GM15510 (cell line): Measurements from ENCODE around the gene CYB5R3.

Experiments used
- POLR2A ChIP-seq: IDR thresholded peaks from 3 replicates; pipeline ENCODE4 v1.6.1; 2011; ENCODE audit warnings: borderline replicate concordance; ENCODE audit not compliant: insufficient read length; ENCODE audit errors: extremely low read depth

The CYB5R3 gene

GRCh38 chr22:42608823-42609361 is 40.3 kb downstream of the CYB5R3 start:
- no peak for TF ChIP-seq POLR2A

GRCh38 chr22:42608136-42608822 is 40.9 kb downstream of the CYB5R3 start:
- no peak for TF ChIP-seq POLR2A

GRCh38 chr22:42604403-42604802 is 44.8 kb downstream of the CYB5R3 start:
- no peak for TF ChIP-seq POLR2A

GRCh38 chr22:42603427-42603826 is 45.8 kb downstream of the CYB5R3 start:
- TF ChIP-seq POLR2A = no peak

- TF ChIP-seq POLR2A = no peak
Observed at GRCh38 chr22:42602470-42602869, 46.7 kb downstream of the CYB5R3 start.

- no peak for TF ChIP-seq POLR2A
Observed at GRCh38 chr22:42601879-42602465, 47.2 kb downstream of the CYB5R3 start.

- TF ChIP-seq POLR2A = no peak
Observed at GRCh38 chr22:42596863-42597530, 52.2 kb downstream of the CYB5R3 start.

- no peak for TF ChIP-seq POLR2A
Observed at GRCh38 chr22:42596336-42596735, 52.9 kb downstream of the CYB5R3 start.

GRCh38 chr22:42595434-42595833 is 53.8 kb downstream of the CYB5R3 start:
- no peak for TF ChIP-seq POLR2A

GRCh38 chr22:42591987-42592386 is 57.2 kb downstream of the CYB5R3 start:
- TF ChIP-seq POLR2A = no peak

GRCh38 chr22:42587588-42588175 is 61.5 kb downstream of the CYB5R3 start:
- TF ChIP-seq POLR2A = no peak

GRCh38 chr22:42586381-42586780 is 62.8 kb downstream of the CYB5R3 start:
- TF ChIP-seq POLR2A = no peak

GRCh38 chr22:42585096-42585495 is 64.1 kb downstream of the CYB5R3 start:
- no peak for TF ChIP-seq POLR2A

GRCh38 chr22:42584364-42584940 is 64.7 kb downstream of the CYB5R3 start:
- no peak for TF ChIP-seq POLR2A

GRCh38 chr22:42582987-42583386 is 66.2 kb downstream of the CYB5R3 start:
- no peak for TF ChIP-seq POLR2A
